Progenitor cell of endocrine pancreas (in vitro differentiated cells): ENCODE measurements around the gene C9orf43. TPM values are rescaled to one million over a fixed set of nuclear protein-coding genes. Genes with fewer than 3 reads are reported as not detected.
"Not testable (repeated sequence)": the region's sequence is repeated elsewhere in the genome, so short reads cannot be mapped to it uniquely, and the experiment has no call there.

Source experiments
- DNase-seq: peaks from one replicate; pipeline ENCODE4 v3.0.0; 2021; ENCODE audit warnings: low spot score; ENCODE audit not compliant: unreplicated experiment
- H3K27ac Mint-ChIP-seq: 2 replicates; pipeline ENCODE4 v1.8.0; 2021; ENCODE audit warnings: mild to moderate bottlenecking, moderate library complexity, mixed read lengths
- H3K27me3 Mint-ChIP-seq: 2 replicates; pipeline ENCODE4 v1.8.0; 2021; ENCODE audit warnings: mixed read lengths
- H3K36me3 Mint-ChIP-seq: 2 replicates; pipeline ENCODE4 v1.8.0; 2022; ENCODE audit warnings: mixed read lengths; ENCODE audit not compliant: insufficient read depth
- H3K4me1 Mint-ChIP-seq: 2 replicates; pipeline ENCODE4 v1.8.0; 2021; ENCODE audit warnings: low read depth, mixed read lengths
- H3K4me3 Mint-ChIP-seq: 2 replicates; pipeline ENCODE4 v1.8.0; 2021; ENCODE audit warnings: low read depth, mild to moderate bottlenecking, moderate library complexity, mixed read lengths
- H3K9me3 Mint-ChIP-seq: 2 replicates; pipeline ENCODE4 v1.8.0; 2021; ENCODE audit warnings: low read depth, mixed read lengths
- CTCF ChIP-seq: fragments of 200-600 bp; sonication (generic); IDR thresholded peaks from one replicate; pipeline ENCODE4 v1.5.0; 2021; ENCODE audit warnings: antibody characterized with exemption, mild to moderate bottlenecking; ENCODE audit not compliant: unreplicated experiment
- total RNA-seq: library from RNA; stranded (reverse); gene quantifications from 2 replicates; pipeline ENCODE4 v1.2.1, GENCODE V29; 2021

The C9orf43 gene
- total RNA-seq, 1 donor from 2014 or later: 1.6 TPM

DNA sequence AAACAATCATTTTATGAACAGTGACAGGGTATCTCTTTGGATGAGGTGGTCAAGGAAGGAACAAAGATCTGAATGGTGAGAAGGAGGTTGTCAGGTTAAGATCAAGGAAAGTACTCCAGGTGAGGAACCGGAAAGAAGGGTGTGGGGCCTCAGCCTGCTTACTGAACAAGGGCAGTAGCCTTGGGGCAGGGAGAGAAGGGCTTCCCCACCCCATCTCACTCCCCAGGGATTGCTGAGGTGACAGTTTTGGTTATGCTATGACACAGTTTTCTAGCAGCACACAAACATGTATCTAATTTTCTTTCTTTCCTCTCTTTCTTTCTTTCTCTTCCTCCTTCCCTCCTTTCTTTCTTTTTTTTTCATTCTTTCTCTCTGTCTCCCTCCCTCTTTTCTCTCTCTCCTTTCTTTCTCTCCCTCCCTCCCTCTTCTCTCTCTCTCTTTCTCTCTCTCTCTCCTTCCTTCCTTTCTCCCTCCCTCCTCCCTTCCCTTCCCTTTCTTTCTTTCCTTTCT lies 29.6 kb upstream of the C9orf43 start:
- H3K27me3 Mint-ChIP-seq: no peaks in the 10 kb centered on the region
- H3K4me1 Mint-ChIP-seq: peaks cover 48% of the 10 kb centered on the region
- H3K36me3 Mint-ChIP-seq: peaks cover 2% of the 10 kb centered on the region
- H3K9me3 Mint-ChIP-seq: no peaks in the 10 kb centered on the region
- peak overlapping the region; percentile 98 for H3K27ac Mint-ChIP-seq
- TF ChIP-seq CTCF: no peak
- no peak for DNase-seq
- peak overlapping the region; percentile 6 for H3K4me3 Mint-ChIP-seq

DNA sequence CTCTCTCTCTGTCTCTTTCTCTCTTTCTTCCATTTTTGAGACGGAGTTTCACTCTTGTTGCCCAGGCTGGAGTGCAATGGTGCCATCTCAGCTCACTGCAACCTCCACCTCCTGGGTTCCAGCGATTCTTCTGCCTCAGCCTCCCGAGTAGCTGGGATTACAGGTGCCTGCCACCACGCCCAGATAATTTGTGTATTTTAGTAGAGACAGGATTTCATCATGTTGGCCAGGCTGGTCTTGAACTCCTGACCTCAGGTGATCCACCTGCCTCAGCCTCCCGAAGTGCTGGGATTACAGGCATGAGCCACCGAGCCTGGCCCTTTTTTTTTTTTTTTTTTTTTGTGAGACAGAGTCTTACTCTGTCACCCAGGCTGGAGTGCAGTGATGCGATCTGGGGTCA lies 29.1 kb upstream of the C9orf43 start:
- Mint-ChIP-seq H3K4me3 (peak overlapping the region; percentile 60), H3K27ac (peak overlapping the region; percentile 99)

DNA sequence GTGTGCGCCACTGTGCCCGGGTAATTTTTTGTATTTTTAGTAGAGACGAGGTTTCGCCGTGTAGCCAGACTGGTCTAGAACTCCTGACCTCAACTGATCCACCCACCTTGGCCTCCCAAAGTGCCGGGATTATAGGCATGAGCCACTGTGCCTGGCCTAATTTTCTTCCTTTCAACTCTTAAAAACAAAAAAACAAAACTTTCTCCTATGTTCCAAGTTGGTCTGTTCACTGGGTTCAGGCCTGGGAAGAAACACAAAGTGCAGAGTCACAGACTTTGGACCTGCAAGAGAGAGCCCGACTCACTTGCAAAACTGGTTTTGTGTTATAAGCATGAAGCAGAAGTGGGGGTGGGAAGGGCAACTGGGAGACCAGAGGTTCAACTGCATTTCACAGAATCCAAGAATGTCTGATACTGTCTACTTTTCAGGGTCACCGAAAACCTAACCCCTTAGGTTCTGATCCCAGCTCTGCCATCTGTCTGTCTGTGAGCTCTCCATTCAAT lies 28.6 kb upstream of the C9orf43 start:
- peaks cover 53% of the 10 kb centered on the region for H3K4me1 Mint-ChIP-seq
- H3K9me3 Mint-ChIP-seq: peaks cover 4% of the 10 kb centered on the region
- DNase-seq: no peak
- H3K4me3 Mint-ChIP-seq: peak overlapping the region; percentile 60
- TF ChIP-seq CTCF: no peak
- H3K27ac Mint-ChIP-seq: peak overlapping the region; percentile 99
- no peaks in the 10 kb centered on the region for H3K27me3 Mint-ChIP-seq
- peaks cover 9% of the 10 kb centered on the region for H3K36me3 Mint-ChIP-seq

More for the DNA sequence above, 29.1 kb upstream of the C9orf43 start:
- H3K9me3 Mint-ChIP-seq, H3K27me3 Mint-ChIP-seq, H3K36me3 Mint-ChIP-seq, DNase-seq: not testable (repeated sequence)
- H3K4me1 Mint-ChIP-seq: peaks cover 48% of the 10 kb centered on the region

- Mint-ChIP-seq H3K27me3 (no peaks in the 10 kb centered on the region), H3K4me1 (peaks cover 42% of the 10 kb centered on the region), H3K36me3 (peaks cover 20% of the 10 kb centered on the region), H3K9me3 (peaks cover 7% of the 10 kb centered on the region), H3K27ac (peak overlapping the region; percentile 98), H3K4me3 (peak overlapping the region; percentile 42)
- TF ChIP-seq CTCF: no peak
- DNase-seq: no peak
Observed at GRCh38 chr9:113386571-113387393, 23.8 kb upstream of the C9orf43 start.

DNA sequence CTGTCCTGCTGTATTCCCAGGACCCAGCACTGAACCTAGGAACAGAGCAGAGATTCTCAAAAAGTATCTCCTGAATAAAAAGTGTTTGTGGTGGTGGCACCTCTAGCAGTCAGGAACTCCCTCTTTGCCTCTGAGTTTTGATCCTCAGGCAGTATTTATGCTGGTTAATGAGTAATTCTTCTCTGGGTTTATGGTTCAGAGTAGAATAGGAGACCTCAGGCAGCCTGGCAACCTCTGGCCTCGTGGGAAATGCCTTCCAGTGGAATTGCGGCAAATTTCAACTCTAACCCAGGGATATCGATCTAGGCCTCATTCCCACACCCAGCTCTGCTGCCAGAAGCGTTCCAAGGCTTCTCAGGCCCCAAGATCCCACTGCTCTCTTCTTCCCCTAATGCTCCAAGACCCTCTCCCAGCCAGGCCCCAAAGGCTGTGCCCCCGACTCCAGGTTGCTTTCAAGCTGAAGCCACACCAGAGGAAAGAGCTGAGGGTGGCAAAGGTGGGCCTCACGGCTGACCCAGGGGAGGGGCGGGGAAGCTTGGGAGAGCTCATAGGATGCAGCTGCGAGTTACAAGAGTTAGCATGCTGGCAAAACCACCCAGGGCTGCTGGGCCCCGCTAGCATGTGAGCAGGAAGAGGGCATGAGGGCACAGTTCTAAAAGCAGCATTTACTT lies 22.9 kb upstream of the C9orf43 start:
- peak overlapping the region; percentile 42 for H3K4me3 Mint-ChIP-seq
- DNase-seq: peak; percentile 34
- H3K27me3 Mint-ChIP-seq: no peaks in the 10 kb centered on the region
- peaks cover 24% of the 10 kb centered on the region for H3K36me3 Mint-ChIP-seq
- TF ChIP-seq CTCF: no peak
- peaks cover 35% of the 10 kb centered on the region for H3K4me1 Mint-ChIP-seq
- H3K27ac Mint-ChIP-seq: peak overlapping the region; percentile 98
- peaks cover 7% of the 10 kb centered on the region for H3K9me3 Mint-ChIP-seq
